UCSD-AML1 (cell line): Measurements from ENCODE around the gene ZNF684.
A peak's percentile ranks its signal among the peaks of the same experiment; 100 is the strongest.
"Not testable (repeated sequence)": the region's sequence is repeated elsewhere in the genome, so short reads cannot be mapped to it uniquely, and the experiment has no call there.

ENCODE experiments used
- DNase-seq: peaks from one replicate; lab custom pipeline; 2025; ENCODE audit not compliant: unreplicated experiment; lab: John Stamatoyannopoulos, UW

Gene ZNF684

DNA sequence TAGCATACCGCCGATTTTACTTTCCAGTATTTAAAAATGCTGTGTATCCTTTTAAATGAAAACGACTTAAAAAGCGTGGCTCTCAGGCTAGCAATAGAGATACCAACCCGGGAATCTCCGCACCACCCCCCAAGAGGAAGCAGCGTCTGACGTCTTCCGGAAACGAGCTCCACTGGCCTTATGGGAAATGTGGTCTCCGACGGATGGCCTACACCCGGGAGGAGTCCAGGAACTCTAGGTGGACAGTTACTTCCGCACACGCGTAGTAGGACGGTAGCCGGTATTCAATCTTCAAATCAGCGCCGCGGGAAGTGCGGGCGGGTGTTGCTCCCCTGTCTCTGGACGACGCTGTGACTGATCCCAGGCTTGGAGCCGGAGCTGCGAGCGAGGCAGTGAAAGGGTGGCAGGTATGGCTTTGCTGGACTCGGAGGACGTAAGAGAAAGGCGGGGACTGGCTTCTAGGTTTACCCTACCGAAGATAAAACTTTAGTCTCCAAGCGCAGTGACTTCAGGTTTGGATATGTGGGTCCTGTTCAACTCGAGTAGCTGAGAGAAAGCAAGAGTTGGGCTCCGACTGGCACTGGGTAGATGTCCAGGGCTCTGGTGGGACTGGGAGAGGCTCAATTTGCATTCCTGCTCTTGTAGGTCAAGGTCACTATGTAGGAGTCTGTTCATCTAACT is at the start of gene ZNF684:
Gene ZNF684 (plus strand): TSS at position 257 of the 681 bp plus-strand sequence. CDS start 1,530 bp downstream, outside the sequence.
- DNase-seq: peak; percentile 87

GRCh38 chr1:40495315-40495903 is 36.0 kb upstream of the ZNF684 start:
- DNase-seq: no peak

- DNase-seq: not testable (repeated sequence)
These were observed 28.8 kb upstream of the ZNF684 start for GRCh38 chr1:40502651-40503050.

DNA sequence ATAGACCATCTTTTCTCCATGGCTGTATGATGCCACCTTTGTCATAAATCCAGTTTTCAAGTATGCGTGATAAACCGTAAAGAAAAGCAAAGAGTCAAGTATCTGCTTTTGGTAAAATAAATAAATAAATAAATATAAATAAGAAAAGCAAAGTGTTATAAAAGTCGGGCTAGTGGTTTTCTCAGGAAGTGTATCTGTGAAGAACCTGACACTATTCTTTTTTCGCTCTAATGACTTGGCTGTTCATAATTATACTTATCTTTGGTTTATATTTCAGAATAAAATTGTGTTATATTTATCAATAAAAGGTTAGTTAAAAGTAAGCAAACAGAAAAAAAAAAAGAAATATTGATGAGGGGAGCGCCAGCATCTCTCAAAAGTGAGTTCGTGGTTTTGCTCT is 23.5 kb upstream of the ZNF684 start:
- no peak for DNase-seq

DNA sequence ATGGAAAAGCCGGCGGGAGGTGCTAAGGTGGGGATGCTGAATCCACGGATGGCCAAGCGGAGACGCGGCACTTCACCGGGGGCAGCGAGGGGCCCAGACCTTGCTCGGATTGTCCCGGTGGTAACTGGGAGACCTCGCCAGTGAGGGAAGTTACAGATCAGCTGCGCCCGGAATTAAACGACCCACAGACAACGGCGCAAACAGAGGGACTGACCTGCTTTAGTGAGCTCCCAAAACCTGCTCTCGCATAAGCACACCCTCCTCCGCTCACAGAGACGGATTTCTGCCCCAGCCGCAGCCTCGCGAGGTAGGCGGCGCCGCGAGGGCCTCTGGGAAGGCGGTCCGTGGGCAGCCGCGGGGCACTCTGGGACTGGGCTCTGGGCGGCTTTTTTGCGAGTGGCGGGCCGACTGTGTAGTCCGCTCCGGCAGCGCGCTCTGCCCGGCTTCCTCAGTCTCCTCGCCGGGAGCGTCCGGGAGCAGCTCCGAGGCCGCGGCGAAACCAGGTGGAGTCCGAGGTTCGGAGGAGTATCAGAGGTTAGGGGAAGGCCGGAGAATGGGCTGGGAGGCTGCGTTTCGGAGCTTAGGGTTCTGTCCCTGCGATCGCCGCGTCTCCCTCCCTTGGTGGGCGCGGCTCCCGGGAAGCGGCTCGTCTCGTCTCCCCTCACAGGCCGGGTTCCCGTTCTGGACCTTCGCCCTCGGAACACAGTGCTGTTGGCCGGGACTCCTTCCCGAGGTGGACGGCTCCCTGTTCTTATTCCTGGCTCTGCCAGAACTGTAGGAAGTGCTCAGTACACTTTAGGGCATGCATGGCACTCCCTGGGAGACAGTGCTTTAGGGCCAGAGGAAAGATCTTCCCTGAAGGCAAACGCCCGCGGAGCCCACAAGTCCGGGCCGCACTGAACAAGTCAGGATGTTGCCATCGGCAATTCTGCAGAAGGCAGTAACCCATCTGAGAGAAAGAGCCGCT is 22.8 kb upstream of the ZNF684 start, which contains the start of gene EXO5:
Gene EXO5 (plus strand): TSS at position 393 of the 967 bp plus-strand sequence. CDS start 5,778 bp downstream, outside the sequence.
- peak; percentile 73 for DNase-seq

DNA sequence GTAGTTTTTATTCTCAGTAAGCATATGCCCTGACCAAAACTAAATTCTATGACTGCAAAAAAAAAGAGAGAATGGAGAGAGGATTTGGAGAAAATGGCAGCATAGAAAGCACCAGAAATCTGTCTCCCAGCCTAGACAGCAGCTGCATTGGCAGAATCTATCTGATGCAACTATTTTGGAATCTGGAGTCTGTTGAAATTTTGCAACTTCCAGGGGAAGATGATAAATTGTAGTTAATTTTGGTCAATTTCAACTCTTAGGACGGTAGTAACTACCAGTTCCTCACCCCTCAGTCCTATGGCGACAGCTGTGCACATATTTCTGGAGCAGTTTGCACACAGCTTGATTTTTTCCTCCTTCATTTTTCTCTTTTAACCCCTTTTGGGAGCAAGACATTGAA is 11.9 kb upstream of the ZNF684 start:
- DNase-seq: no peak

GRCh38 chr1:40530735-40531380 is 579 bp upstream of the ZNF684 start:
- DNase-seq: no peak

GRCh38 chr1:40532062-40532389 is 589 bp downstream of the ZNF684 start:
- no peak for DNase-seq

DNA sequence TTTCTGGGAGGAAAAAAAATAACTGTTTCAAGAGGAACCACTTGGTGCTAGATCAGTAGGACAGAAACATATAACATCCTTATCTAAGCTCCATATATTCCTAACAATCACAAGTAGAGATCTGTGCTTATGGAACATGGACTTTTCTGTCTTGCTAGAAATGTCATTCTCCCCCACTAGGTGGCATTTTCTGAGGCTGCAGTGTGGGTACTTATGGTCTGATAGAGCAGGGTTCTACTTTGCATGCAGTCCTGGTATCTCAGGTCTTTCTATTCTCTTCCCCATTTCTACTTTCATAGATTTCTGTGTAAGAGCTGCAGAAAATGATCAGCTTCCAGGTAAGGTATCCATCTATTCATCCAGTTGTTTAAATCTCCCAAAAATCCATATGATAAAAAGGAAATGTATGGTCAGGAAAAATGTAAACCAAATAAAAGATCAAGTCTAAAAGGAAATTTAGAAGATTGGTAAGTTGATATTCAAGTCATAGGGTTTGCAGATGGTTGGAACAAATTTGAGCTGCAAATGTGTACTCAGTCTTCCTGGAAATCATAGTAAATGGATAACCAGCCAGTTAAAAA is 1.5 kb downstream of the ZNF684 start:
- no peak for DNase-seq

GRCh38 chr1:40534589-40534988 is 3.2 kb downstream of the ZNF684 start:
- DNase-seq: no peak

GRCh38 chr1:40535732-40536131 is 4.3 kb downstream of the ZNF684 start:
- no peak for DNase-seq

- no peak for DNase-seq
These were observed 7.9 kb downstream of the ZNF684 start for GRCh38 chr1:40539338-40539737.

DNA sequence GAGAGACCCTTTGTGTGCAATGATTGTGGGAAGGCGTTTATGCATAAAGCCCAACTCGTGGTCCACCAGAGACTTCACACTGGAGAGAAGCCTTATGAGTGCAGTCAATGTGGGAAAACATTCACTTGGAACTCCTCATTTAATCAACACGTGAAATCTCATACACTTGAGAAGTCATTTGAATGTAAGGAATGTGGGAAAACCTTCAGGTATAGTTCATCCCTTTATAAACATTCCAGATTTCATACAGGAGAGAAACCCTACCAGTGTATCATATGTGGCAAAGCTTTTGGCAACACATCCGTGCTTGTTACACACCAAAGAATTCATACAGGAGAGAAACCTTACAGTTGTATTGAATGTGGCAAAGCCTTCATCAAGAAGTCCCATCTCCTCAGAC is 15.5 kb downstream of the ZNF684 start:
- DNase-seq: no peak

DNA sequence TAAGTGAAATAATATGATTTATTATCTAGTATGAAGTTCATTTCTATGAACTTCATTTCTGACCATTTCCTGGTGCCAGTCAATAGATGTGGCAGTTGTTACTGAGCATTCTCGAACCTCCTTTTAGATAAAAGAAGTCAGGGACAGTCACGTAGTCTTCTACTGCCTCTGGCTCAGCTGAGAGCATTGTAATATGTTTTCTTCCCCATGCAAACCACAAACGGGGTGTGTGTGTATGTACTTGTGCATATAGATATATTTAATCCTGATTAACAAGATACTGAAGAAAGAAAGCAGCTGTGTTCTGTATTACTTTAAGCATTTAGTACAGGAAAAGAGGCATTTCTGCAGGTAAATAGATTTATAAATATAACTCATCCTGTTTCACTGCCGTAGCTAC is 21.6 kb downstream of the ZNF684 start:
- DNase-seq: no peak

DNA sequence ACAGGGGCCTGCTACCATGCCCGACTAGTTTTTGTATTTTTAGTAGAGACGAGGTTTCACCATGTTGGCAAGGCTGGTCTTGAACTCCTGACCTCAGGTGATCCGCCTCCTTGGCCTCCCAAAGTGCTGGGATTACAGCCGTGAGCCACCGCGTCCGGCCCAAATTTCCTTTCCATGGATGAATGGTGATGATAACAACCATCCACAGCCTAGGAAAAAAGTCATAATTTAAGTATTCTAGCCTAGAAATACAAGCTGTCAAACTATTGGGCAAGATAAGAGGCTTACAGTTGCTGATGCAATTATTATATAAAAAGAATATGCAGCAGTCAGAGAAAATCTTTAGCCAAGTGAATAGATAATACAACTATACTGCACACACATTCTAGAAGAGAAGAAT is 23.4 kb downstream of the ZNF684 start:
- not testable (repeated sequence) for DNase-seq

DNA sequence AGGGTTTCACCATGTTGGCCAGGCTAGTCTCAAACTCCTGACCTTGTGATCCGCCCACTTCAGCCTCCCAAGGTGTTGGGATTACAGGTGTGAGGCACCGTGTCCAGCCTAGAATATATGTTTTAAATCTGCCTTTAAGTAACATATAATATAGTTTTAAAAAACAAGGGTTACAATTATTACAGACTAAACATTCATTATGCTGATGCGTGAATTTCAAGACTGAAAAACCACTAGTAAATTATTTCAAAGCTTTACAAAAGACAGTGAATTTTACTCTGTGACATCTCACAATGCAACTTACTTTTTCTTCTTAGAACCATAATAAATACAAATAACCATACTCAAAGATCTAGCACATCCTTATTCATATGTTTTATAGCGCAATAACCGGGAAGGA is 24.7 kb downstream of the ZNF684 start:
- no peak for DNase-seq

GRCh38 chr1:40558241-40558640 is 26.8 kb downstream of the ZNF684 start:
- not testable (repeated sequence) for DNase-seq

- DNase-seq: no peak
These were observed 30.7 kb downstream of the ZNF684 start for GRCh38 chr1:40562185-40562584.

GRCh38 chr1:40563266-40563665 is 31.8 kb downstream of the ZNF684 start:
- DNase-seq: no peak

GRCh38 chr1:40564506-40564905 is 33.1 kb downstream of the ZNF684 start:
- no peak for DNase-seq

DNA sequence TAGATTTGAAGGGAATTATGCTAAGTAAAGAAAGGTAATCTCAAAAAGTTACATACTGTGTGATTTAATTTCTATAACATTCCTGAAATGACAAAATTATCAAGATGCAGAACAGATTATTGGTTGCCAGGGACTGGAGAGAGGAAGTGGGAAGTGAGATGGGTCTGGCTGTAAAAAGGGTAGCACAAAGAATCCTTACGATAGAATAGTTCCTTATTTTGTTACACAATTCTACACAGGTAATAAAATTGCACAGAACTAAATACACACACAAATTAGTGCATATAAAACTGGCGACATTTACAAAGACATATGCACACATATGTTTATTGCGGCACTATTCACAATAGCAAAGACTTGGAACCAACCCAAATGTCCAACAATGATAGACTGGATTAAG is 33.5 kb downstream of the ZNF684 start:
- DNase-seq: no peak
